Retinal pigment epithelial cell (primary cell): ENCODE data around the gene FASTK.

Experiments
- DNase-seq: peaks from one replicate; pipeline ENCODE4 v3.0.0-alpha.2; 2010; ENCODE audit warnings: low read depth
- H3K4me3 ChIP-seq: 2 replicates; pipeline ENCODE4 v1.5.1; 2011; ENCODE audit warnings: mild to moderate bottlenecking, low read length, control low read depth, moderate library complexity
- CTCF ChIP-seq: conservative IDR thresholded peaks from 2 replicates; pipeline ENCODE4 v1.5.1; 2011; ENCODE audit warnings: low read depth, low read length, control low read depth, inconsistent platforms

Gene FASTK

GRCh38 chr7:151102991-151103390, 22.4 kb upstream of the FASTK start:
- no peak for DNase-seq
- no peak overlapping the region for H3K4me3 ChIP-seq
- no peak for TF ChIP-seq CTCF

DNA sequence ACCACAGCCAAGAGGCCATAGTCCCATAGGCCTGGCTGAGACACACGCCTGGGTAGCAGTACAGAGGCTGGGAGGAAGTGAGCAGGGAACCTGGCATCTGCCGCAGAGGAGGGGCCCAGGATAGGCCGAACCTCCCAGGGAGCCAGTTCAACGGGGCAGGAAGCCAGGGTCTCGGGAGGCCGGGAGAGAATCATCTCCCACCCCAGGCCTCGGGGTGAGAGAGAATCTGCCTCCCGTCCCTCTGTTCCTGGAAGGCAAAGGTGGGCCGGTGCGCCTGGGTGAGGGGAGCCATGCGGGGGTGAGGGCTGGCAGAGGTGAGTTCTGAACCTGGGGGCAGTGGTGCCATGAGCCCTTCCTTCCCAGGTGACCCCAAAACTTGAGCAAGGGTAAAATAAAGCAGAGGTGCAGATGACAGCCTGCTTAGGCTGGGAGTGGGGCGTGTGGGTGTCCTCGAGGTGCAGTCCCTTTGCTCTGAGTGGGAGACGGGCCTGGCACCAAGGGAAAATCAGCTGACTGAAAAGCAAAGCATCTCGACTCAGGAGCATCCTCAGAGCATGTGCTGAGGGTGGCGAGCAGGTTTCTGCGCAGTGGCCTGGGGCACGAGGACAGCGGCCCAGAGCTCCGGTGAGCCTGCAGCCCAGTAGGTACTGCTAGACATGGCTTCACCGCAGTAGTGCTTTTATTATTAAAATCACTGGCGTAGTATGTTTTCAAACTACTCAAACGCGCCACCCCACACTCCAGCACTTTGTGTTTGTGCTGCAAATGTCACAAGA, 21.2 kb upstream of the FASTK start:
- TF ChIP-seq CTCF: no peak
- no peak for DNase-seq

GRCh38 chr7:151100921-151101320, 20.3 kb upstream of the FASTK start:
- no peak for TF ChIP-seq CTCF
- no peak overlapping the region for H3K4me3 ChIP-seq
- DNase-seq: no peak

More for the DNA sequence above, 21.2 kb upstream of the FASTK start:
- no peak overlapping the region for H3K4me3 ChIP-seq

GRCh38 chr7:151099486-151100211, 19.0 kb upstream of the FASTK start:
- no peak for TF ChIP-seq CTCF
- DNase-seq: no peak
- H3K4me3 ChIP-seq: no peak overlapping the region

DNA sequence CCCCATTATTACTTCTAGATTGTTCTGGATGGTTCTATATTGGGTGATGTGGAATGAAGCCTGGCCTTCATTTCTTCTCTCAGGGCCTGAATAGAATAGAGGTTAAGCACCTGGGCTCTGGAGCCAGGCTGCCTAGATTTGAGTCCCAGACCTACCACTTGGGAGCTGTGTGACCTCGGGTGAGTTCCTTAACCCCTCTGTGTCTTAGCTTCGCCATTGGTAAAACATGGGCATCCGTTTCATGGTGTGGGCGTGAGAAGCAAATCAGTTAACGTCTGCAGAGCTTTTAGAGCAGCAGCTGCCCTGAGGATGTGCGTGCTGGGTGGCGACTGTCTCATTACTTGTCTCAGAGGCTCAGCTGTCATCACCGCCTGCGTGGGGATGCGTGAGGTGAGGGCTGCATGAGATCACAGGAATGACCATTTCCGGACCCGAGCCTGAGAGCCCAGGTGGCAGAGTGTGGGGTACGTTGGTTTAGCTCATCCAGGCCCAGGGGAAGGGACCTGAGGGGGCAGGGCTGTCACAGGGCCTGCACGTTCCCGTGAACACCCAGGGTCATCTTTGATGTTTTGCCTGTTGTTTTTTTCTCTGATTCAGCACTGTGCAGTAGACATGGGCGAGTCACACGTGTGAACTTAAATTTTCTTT, 15.3 kb upstream of the FASTK start:
- no peak for TF ChIP-seq CTCF
- no peak overlapping the region for H3K4me3 ChIP-seq
- no peak for DNase-seq

DNA sequence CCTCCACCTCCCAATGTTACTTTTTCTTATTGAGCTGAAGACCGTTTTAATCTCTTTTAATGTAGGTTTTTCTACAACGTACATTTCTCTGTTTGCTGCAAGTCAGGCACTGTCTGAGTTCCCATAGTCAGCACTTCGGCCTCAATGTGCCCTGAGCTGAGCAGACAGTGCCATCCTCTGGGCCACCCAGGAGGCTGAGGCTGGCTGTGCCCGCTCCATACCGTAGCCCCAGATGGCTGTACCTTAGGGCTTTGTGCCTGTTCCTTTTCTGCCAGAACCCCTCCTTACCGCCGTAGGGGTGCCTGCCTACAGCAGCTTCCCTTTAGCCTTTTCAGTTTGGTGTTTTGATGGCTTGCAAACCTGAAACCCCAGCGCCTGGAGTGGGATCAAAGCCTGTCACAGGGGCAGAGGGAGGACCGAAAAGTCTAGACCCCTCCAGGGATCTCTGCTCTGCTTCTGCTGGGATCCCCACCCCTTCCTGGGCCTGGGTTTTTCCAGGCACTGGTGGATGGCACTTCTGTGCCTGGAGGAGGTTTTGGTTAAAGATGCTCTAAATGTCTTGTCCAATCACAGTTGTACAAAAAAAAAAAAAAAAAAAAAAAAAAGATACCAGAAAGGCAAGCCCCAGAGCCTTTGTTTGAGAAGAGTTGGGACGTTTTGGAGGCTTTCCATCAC, 14.7 kb upstream of the FASTK start:
- TF ChIP-seq CTCF: no peak
- no peak for DNase-seq
- H3K4me3 ChIP-seq: no peak overlapping the region
